HG03108 (cell line): ENCODE data around the gene GIMD1.
A peak's percentile ranks its signal among the peaks of the same experiment; 100 is the strongest.

Experiments used
- ATAC-seq: cut with Tn5 transposase; IDR thresholded peaks from one replicate; pipeline ENCODE4 v1.9.1; 2021; ENCODE audit warnings: moderate library complexity; ENCODE audit not compliant: unreplicated experiment

The GIMD1 gene

DNA sequence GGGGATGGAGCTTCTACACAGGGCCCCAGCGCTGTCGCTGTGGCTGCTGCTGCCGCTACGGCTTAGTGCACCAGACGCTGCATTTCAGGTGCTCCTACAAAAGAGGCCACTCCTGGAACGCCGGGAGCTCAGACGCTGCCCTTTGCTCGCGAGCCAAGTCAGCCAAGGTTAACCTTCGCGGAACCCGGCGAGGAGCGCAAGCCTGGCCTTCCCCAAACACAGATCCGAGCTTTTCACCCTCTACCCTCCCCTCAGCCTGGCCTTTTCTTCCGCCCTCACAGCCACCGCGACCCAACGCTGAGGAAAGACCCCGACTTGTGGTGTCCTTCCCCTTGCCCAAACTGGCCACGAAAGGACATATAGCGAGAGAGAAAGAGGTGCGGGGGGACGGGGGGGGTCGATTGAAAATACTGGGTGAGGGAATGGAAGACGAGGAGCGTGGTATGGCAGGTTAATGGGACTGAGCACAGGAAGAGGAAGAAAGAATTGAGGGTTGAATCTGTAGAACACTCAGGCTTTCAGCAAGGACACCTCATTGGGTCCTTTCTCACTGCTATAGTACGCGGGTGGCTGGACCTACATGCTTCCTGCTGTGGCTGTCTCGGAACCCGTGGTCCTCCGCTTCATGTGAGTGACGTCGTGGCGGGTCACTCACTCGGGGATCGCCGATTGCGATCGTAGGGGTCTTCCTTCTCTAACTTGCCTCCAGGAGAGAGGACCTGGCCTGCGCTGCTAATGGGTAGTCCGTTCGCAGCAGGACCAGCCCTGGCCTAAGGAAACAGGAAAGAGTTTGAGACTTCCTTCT, 52.4 kb downstream of the GIMD1 start, which contains the start of the genes AIMP1 and TBCK:
Gene AIMP1 (plus strand): TSS at position 583 of the 805 bp plus-strand sequence. CDS start 8,460 bp downstream, outside the sequence.
Gene TBCK (minus strand): TSS at position 242 of the 805 bp plus-strand sequence. CDS start 7,249 bp downstream, outside the sequence.
- ATAC-seq, result peak; percentile 80

- ATAC-seq, result peak; percentile 19
Measured at GRCh38 chr4:106315476-106315967, 53.1 kb downstream of the GIMD1 start.

DNA sequence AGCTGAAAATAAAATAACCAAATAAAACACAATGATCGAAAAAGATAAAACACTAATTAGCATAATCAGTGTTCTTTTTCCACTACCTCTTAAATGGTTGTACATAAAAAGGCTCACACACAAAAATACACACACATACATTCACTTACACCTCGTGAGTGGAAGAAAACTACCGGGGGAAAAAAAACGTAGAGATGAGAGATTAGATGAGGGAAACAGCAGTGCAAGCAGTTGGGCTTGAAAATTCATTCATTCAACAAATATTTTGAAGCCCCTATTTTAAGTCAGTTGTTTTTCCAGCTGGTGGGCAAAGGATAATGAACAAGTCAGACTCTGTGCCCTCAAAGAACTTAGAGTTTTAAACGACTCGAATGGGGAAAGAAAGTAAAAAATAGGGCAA, 53.6 kb downstream of the GIMD1 start:
- no peak for ATAC-seq

DNA sequence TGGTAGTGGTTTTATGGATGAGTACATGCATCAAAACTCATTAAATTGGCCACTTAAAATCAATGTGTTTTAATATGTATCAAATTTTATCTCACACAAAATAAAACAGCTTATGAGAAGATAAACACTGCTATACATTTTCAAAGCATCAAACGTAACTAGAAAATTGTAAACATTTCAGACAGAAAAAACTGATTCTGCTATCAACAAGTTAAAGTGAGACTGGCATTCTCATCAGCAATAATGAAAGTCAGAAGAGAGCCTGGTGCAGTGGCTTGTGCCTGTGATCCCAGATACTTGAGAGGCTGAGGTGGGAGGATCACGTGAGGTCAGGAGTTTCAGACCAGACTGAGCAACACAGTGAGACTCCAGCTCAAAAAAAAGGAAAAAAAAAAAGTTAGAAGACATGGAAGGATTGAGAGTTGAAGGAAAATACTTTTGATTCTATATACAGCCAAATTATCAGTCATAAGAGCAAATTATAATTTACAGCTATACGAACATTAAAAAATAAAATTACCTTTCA, 55.5 kb downstream of the GIMD1 start:
- no peak for ATAC-seq

GRCh38 chr4:106312377-106312776, 56.2 kb downstream of the GIMD1 start:
- ATAC-seq, result no peak
